Activated gamma-delta T cell treated with anti-CD3 and anti-CD28 coated beads, Interleukin-2, amount 50 U/mL, for 16 hours (primary cell): ENCODE results near the gene ASXL2.
A peak's percentile ranks its signal among the peaks of the same experiment; 100 is the strongest.
"Not testable (repeated sequence)": the region's sequence is repeated elsewhere in the genome, so short reads cannot be mapped to it uniquely, and the experiment has no call there.

Experiments
- DNase-seq: peaks from one replicate; pipeline ENCODE4 v3.0.0-alpha.2; 2020; ENCODE audit warnings: low read depth

ASXL2 gene

DNA sequence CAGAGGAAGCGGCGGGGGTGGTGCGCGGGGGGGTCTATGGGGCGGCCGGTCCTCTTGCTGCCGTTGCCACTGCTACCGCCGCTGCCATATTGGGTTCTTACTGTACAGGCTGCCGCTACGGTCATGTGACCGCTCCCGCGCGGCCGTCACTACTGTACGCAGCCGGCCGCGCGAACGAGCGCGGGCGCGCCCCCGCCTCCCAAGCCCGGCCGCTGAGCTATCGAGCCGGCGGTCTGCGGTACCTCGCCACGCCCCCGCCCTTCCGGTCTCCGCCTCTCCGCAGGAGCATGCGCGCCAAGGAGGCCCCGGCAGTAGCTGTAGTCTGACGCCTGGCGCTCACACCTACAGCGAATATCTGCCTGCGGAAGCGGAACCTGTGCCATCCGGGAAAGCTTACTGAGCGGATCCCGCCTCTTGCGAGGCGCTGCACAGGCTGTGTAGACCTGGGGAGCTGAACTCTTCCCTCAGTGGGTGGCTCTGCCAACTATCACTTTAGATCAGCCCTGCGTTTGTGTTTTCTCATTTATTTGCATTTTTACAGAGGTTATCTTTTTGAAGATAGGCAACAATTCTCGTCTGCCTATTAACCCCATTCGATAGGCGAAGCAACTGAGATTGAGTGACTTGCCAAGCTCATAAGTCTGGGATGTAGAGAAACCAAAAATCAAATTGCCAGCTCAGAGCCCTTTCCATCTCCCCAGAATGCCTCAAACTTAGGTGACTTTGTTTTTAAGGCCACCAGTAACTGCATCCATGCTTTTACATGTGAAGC, at the start of gene ASXL2:
Gene ASXL2 (minus strand): TSS at position 127 of the 772 bp plus-strand sequence. CDS start 265 bp downstream, outside the sequence.
- DNase-seq, result peak; percentile 92

DNA sequence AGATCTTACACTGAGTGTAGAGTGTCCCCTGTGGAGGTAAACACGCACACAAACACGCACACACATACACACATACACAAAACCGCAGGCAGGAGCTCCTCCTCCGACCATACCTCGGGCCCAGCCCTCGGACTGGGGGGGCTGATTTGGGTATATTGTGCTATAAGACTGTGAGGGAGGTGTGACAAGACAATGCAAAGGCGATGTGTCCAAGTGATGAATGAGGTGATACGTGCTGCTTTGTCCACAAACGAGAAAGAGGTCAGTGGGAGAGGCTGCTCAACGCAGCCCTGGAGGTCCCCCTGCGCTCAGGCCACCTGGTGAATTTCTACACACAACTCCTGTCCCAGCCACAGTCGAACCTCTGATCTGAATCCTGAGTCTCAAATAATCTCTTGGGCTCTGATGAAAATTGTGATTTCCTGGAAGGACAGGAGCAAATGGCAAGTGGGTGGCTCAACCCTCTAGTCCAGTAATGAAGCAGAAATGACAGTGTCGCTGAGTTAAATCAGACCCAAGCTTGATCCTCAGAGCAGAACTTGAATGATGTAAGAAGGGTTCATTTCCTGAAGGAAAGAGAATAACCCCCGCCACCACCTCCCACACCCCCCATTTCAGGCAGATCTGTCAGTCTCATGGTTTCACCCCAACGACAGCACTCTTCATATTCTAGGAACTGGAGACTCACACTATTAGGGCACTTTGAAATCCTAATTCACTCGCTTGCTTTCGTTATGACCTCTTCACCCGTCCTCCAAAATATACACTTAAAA, 48.9 kb upstream of the ASXL2 start:
- no peak for DNase-seq

DNA sequence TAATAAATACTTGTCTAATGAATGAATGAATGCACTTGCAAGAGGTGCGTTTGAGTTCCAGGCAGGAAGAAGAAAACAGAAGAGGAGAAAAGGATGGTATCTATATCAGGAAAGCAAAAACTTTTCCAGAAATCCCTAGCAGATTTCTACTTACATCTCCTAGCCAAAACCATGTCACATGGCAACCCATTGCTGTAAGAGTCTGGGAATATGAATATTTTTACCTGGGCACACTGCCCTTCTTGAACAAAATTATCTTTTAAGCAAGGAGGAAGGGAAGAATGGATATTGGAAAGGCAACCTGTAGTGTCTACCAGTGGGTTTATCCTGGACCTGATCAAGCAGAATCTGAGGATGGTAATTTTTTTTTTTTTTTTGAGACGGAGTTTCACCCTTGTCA, 44.2 kb upstream of the ASXL2 start:
- no peak for DNase-seq

DNA sequence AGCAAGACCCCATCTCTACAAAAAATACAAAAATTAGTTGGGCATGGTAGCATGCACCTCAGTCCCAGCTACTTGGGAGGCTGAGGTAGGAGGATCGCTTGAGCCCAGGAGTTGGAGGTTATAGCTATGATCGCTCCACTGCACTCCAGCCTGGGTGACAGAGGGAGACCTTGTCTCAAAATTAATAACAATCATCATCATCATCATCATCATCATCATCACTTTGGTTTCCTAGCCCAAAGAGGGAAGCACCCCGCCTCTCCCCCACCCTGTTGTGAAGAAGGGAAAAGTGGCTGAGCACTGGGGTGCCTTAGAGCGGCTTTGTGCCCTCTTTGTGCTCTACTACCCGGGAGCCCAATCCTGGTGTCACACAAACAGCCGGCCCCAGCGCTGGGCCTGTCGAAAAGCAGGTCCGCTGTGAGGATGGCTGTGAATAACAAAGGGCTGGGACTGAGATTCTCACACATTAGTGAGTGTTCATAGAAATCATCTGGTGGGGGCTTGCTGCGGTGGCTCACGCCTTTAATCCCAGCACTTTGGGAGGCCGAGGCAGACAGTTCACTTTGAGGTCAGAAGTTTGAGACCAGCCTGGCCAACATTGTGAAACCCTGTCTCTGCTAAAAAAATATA, 42.6 kb upstream of the ASXL2 start:
- DNase-seq, result no peak

DNA sequence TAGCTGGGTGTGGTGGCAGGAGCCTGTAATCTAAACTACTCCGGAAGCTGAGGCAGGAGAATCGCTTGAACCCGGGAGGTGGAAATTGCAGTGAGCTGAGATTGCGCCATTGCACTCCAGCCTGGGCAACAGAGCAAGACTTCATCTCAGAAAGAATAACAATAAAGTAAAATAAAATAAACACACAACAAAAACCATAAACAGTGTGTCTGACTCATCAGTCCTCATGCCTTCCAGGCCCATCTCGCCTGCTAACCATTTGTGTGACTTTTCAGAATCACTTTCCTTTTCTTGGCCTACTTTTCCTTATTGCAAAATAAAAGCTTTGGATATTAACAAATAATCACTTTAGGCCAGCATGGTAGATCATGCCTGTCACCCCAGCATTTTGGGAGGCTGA, 42.0 kb upstream of the ASXL2 start:
- DNase-seq, result no peak

DNA sequence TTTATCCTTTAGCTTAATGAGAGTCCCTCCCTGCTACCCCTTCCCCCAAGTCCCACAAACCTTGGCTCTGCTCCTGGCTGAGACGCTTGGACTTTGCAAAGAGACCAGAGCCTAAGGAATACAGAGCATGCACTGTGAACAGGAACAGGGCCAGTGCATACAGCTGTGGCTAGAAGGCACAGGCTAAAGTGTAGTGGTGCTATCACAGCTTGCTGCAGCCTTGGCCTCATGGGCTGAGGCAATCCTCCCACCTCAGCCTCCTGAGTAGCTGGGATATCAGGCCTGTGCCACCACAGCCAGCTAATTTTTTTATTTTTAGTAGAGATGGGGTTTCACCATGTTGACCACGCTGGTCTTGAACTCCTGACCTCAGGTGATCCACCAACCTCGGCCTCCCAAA, 39.5 kb upstream of the ASXL2 start:
- no peak for DNase-seq

DNA sequence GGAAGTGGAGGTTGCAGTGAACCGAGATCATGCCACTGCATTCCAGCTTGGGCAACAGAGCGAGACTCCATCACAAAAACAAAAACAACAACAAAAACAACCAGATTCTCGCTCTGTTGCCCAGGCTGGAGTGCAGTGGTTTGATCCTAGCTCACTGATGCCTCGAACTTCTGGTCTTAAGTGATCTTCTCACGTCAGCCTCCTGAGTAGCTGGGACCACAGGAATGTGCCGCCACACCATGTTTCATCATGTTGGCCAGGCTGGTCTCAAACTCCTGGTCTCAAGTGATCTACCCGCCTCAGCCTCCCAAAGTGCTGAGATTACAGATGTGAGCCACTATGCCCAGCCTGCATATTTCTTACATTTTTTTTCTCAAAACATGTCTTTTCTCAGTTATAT, 39.1 kb upstream of the ASXL2 start:
- not testable (repeated sequence) for DNase-seq

DNA sequence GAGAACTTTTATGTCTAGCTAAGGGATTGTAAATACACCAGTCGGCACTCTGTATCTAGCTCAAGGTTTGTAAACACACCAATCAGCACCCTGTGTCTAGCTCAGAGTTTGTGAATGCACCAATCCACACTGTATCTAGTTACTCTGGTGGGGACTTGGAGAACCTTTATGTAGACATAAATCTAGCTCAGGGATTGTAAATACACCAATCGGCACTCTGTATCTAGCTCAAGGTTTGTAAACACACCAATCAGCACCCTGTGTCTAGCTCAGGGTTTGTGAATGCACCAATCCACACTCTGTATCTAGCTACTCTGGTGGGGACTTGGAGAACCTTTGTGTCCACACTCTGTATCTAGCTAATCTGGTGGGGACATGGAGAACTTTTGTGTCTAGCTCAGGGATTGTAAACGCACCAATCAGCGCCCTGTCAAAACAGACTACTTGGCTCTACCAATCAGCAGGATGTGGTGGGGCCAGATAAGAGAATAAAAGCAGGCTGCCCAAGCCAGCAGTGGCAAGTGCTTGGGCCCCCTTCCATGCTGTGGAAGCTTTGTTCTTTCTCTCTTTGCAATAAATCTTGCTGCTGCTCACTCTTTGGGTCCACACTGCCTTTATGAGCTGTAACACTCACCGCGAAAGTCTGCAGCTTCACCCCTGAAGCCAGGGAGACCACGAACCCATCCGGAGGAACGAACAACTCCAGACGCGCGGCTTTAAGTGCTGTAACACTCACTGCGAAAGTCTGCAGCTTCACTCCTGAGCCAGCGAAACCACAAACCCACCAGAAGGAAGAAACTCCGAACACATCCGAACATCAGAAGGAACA, 37.9 kb upstream of the ASXL2 start:
- DNase-seq, result peak; percentile 4

DNA sequence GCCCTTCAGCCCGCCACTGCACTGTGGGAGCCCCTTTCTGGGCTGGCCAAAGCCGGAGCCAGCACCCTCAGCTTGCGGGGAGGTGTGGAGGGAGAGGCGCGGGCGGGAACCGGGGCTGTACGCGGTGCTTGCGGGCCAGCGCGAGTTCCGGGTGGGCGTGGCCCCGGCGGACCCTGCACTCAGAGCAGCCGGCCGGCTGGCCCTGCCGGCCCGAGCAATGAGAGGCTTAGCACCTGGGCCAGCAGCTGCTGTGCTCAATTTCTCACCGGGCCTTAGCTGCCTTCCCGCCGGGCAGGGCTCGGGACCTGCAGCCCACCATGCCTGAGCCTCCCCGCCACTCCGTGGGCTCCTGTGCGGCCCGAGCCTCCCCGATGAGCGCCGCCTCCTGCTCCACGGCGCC, 37.1 kb upstream of the ASXL2 start:
- not testable (repeated sequence) for DNase-seq

DNA sequence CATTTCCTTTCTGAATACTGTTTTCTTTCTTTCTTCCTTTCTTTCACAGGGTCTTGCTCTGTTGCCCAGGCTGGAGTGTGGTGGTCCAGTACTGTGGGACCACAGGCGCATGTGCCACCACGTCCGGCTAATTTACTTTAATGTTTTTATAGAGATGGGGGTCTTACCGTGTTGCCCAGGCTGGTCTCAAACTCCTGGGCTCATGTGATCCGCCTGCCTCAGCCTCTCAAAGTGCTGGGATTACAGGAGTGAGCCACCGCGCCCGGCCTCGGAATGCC, 35.3 kb upstream of the ASXL2 start:
- not testable (repeated sequence) for DNase-seq

DNA sequence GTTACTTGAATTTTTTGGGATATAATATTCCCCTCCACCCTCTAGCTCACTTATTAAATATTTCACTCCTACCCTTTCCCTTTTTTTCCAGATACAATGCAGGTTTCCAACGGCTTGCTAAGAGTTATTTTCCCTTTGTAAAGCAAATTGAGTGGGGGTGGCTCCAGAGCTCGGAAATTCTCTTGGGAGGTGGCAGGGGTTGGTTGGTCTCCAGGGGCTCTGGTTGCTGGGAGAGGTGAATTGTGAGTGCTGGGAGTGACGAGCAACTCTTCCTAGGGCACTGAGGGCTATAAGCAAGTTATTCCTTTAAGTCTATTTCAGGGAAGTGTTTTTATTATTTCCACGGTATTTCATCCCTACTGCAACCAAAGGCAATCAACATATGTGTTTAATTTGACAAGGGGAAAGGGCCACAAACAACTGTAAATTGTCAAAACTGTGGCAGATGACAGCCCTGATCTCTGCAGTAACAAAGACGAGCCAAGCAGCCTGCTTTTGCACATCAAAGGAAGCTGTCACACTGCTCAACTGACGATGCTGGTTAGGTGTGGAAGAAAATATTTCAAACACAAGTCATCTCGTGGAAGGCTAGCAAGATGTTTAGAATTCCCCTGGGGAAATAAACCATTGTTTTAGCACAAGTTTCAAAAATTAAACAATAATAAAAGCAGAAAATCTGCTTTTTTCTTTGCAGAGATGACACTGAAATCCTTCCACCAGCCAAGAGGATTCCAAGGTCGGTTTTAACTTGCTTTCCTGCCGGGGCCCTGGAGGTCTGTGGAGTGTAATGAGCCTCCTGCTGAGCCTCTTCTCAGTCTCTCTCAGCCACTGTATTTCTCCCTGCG, 34.8 kb upstream of the ASXL2 start:
- DNase-seq, result no peak

DNA sequence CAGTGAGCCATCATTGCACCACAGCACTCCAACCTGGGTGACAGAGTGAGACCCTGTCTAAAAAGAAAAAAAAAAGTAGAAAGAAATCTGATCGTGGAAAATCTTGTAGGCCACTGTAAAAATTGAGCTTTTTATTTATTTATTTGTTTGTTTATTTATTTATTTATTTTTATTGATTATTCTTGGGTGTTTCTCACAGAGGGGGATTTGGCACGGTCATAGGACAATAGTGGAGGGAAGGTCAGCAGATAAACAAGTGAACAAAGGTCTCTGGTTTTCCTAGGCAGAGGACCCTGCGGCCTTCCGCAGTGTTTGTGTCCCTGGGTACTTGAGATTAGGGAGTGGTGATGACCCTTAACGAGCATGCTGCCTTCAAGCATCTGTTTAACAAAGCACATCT, 31.3 kb upstream of the ASXL2 start:
- DNase-seq, result not testable (repeated sequence)

DNA sequence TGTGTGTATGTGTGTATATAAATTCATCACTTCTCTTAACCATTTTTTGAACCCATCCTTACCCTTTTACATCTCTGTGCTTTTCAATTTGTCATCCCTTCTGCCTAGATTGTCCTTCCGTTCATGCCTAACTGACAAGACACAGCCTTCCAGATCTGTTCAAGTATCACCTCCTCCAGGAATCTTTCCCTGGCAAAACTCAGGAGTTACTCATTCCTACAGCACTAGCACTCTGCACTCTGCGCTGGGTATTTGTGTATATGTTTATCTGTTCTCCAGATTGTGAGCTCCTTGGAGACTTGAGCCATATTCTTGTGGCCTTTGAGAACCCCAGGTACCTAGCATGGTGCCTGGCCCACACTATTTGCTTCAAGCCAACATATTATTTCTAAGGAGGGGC, 26.8 kb upstream of the ASXL2 start:
- no peak for DNase-seq

DNA sequence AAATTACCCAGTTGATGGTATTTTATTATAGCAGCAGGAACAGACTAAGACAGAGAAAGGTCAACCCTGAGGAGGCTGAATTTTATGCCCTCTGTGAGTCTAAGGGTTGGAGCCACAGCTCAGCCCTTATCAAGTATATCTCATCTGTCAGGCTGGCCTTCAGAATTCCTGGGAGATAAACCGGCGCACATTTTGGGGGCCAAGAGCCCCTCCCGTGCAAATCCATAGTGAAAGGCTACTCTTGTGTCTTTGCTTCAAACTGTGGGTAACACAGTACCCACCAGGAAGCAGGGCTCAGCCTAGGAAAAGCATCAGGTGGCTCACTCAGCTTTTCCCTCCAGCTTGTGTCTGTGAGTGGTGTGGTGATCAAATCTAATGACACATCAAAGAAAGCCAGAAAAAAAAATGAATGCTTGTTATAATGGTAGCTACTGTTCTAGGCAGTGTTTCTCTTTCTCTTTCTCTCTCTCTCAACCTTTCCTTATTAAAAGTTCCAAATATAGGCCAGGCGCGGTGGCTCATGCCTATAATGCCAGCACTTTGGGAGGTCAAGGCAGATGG, 25.0 kb upstream of the ASXL2 start:
- DNase-seq, result no peak

DNA sequence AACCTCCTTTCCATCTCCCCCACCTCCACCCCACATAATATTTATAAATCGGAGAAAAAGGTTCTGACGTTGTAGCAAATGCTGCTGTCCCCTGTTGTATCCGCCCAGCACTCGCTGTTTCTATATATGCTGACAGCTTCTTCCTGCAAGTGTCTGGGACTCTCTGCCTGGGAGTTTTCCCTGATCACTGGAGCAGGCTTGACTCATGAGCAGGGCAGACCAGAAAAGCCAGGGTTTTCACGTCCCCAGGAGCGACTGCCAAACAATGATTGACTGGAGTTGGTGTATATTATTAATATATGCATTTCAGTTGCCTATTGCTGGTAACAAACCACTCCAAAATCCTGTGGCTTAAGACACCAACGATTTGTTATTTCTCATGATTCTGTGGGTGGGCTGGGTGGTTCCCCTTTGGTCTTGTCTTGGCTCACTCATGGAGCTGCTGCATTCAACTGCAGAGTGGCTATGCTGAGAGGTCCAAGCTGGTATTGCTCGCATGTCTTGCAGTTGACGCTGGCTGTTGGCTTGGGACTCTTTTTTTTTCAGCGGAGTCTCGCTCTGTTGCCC, 21.2 kb upstream of the ASXL2 start:
- no peak for DNase-seq

DNA sequence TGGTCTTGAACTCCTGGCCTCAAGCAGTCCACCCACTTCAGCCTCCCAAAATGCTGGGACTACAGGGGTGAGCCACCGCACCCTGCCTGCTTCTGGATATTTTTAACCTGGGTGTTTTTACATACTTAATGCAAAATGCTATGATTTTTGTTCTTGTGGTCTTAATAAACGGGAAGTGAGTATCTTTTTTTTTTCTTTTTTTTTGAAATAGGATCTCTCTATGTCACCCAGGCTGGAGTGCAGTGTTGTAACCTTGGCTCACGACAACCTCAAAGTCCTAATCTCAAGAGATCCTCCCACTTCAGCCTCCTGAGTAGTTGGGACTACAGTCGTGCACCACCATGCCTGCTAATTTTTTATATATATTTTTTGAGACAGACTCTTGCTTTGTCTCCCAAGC, 19.2 kb upstream of the ASXL2 start:
- no peak for DNase-seq

DNA sequence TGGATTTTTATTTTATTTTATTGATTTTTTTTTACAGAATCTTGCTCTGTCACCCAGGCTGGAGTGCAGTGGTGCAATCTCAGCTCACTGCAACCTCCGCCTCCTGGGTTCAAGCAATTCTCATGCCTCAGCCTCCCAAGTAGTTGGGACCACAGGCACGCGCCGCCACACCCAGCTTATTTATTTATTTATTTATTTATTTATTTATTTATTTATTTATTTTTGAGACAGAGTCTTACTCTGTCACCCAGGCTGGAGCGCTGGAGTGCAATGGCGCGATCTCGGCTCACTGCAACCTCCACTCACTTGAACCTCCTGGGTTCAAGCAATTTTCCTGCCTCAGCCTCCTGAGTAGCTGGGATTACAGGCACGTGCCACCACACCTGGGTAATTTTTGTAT, 18.0 kb upstream of the ASXL2 start:
- DNase-seq, result not testable (repeated sequence)

DNA sequence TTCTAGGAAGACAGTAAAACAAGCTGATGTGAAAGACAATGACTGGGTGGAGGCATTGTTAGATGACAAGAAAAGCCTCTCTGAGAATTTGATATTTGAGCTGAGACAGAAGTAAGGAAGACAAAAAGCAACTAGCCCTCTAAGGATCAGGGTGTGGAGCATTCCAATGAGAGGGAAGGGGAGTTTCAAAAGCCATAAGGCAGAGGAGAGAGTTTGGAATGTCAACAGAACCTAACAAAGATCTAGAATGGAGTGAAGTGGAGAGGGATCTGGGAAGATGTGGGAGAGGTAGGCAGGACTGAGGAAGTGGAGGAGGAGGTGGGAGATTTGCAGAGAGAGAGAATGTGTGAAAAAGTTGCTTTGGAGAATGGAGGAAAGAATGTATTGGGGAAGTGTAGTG, 17.3 kb upstream of the ASXL2 start:
- no peak for DNase-seq

DNA sequence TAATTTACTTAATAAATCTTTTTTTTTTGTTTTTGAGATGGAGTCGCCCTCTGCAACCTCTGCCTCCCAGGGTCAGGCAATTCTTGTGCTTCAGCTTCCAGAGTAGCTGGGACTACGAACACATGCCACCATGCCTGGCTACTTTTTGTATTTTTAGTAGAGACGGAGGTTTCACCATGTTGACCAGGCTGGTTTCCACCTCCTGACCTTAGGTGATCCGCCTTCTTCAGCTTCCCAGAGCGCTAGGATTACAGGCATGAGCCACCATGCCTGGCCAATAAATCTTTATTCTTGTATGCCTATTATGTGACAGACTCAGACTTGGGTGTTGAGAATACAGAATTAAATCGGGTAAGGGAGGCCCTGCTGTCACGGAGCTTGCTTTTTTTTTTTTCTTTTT, 16.7 kb upstream of the ASXL2 start:
- DNase-seq, result no peak

DNA sequence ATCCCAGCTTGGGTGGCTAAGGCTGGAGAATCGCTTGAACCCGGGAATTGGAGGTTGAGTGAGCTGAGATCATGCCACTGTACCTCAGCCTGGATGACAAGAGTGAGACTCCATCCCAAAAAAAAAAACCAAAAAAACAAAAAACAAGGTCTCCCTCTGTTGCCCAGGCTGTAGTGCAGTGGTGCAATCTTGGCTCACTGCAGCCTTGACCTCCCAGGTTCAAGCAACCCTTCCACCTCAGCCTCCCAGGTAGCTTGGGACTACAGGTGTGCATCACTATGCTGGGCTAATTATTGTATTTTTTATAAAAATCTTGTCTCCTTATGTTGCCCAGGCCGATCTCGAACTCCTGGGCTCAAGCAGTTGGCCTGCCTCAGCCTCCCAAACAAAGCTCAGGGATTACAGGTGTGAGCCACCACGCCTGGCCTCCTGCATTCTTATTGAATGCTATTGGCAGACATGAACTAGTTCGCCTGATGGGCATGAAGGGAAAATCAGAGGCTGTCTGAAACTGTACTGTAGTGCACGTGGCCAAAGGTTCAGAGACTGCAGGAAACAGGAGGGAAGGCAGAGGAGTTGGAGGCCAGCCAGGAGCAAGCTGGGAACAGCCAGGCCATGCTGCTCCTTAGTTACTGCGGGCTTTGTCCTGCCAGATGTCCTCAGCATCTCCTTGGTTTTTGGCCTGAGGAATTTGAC, 16.0 kb upstream of the ASXL2 start:
- no peak for DNase-seq
